Stimulated activated CD8-positive, alpha-beta memory T cell treated with anti-CD3 and anti-CD28 coated beads, Interleukin-7, amount 100 ng/mL, for 4 hours (primary cell): ENCODE results near the gene SYNM.
"Not testable (repeated sequence)": the region's sequence is repeated elsewhere in the genome, so short reads cannot be mapped to it uniquely, and the experiment has no call there.

Experiments used
- DNase-seq, 2 donors: peaks; one replicate each; pipeline ENCODE4 v3.0.0-alpha.2; 2020; ENCODE audit warnings: low read depth in 2 of 2

SYNM gene

GRCh38 chr15:99105514-99106341 lies 848 bp downstream of the SYNM start:
- DNase-seq, result peak in 1 of 2 donors; percentile 5

- no peak for DNase-seq
Observed at GRCh38 chr15:99106417-99107220, 1.7 kb downstream of the SYNM start.

DNA sequence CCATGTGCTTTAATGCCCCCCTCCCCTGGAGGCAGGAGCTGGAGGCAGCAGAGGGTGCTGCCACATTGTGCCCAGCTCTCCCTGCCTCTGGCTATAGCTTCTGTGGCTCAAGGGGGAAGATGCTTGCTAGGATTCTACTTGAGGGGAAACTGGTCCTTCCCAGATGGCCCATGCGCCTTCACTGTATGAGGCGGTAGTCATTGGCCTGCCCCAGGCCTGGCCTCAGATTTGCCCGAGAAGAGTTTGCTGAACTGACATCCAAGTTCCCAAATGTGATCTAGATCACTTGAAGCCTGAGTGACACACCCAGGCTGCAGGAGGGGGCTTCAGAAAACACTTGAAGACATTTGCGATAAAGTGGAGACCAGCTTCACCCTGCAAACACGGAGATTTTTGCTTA lies 4.1 kb downstream of the SYNM start:
- no peak for DNase-seq

DNA sequence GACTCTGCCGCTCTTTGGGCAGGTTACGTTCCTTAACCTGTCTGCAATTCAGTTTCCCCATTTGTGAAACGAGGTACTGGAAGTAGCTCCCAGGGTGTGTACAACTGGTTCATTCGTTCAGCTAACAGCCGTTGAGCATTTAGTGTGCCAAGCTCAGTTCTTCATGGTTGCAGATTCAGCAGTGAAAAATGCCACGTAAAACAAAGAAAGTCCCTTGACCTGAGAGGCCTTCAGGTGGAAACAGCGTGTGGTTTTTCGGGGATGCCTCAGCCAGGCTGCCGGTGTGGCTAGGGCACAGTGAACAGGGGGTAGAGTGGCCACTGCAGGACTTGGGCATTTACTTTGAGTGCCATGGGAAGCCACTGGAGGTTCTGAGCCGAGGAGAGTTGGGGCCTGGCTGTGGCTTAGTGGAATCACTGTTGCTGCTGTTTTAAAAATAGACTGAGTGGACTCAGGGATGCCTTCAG lies 4.7 kb downstream of the SYNM start:
- DNase-seq, result no peak

- DNase-seq, result no peak
Observed at GRCh38 chr15:99110093-99110492, 5.2 kb downstream of the SYNM start.

GRCh38 chr15:99110581-99111320 lies 5.9 kb downstream of the SYNM start:
- DNase-seq, result no peak

- not testable (repeated sequence) for DNase-seq
Observed at GRCh38 chr15:99111641-99112040, 6.8 kb downstream of the SYNM start.

- DNase-seq, result no peak
Observed at GRCh38 chr15:99113547-99114271, 8.8 kb downstream of the SYNM start.

GRCh38 chr15:99114511-99115299 lies 9.8 kb downstream of the SYNM start:
- no peak for DNase-seq

GRCh38 chr15:99115300-99116215 lies 10.7 kb downstream of the SYNM start:
- no peak for DNase-seq

DNA sequence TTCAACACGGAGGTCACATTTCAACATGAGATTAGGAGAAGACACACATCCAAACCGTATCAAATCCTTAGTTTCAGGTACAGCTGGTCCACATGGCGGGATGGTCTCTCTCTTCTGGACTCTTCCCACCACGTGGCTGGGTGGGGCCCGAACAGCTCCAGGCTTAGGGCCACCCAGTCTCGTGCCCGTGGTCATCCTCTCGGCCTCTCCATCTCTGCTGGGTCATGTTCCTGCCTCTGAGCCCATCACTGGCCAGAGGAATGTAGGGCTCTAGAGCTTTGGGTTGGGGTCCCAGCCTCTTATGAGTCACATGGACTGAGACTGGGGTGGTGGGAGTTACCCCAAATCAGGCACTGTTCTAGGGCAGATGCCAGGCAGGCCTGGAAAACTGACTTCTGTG lies 12.2 kb downstream of the SYNM start:
- DNase-seq, result no peak

GRCh38 chr15:99117563-99118257 lies 12.8 kb downstream of the SYNM start:
- DNase-seq, result no peak

DNA sequence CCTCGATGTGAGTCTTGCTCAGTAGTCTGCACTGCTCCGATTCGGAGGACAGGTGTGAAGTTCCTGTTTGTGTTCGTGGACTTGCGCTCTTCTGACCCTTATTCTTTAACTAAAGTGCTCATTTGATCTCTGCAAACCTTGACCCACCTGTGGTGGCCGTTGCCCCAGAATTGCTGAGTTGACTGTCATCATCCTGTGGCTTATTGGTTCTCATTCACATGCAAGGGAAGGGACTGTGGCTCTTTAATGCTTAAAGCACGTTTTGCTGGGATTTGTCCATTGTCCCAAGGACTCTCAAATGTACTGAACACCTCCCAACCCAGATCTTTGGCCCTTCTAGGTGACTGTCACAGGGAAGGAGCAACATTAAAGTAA lies 13.4 kb downstream of the SYNM start:
- DNase-seq, result no peak

GRCh38 chr15:99118801-99119546 lies 14.1 kb downstream of the SYNM start:
- DNase-seq, result no peak

DNA sequence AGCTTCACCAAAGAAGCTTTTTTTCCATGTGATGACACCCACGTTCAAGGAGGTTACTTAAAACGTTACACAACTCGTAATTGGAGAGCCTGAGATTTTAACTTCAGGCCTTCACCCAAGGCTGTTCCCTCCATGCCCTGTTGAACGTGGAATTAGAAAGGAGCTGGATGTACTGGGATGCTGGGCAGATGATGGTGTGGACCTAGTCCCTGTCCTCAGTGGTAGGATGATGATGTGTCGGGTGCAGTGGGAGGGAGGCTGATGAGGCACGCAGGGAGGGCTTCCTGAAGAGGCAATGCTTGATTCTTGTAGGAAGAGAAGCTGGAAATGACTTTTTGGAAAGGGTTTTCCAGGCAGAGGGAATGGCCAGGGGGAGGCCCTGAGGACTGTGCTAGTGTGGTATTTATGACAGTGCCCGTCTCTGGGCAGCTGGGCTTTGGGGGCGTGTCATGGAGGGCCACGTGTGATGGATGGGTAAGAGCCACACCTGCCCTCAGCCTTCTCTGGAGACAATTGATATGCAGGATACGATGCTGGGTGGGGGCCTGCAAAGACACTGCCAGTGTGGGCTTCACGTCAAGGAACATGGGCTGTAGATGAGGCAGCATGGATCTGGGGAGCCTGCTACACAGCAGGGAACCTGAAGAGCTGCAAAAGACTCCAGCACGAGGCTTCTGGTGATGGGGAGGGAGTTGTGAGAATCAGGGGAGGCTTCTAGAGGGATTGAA lies 15.3 kb downstream of the SYNM start:
- no peak for DNase-seq

- no peak for DNase-seq
Observed at GRCh38 chr15:99121207-99121606, 16.3 kb downstream of the SYNM start.

DNA sequence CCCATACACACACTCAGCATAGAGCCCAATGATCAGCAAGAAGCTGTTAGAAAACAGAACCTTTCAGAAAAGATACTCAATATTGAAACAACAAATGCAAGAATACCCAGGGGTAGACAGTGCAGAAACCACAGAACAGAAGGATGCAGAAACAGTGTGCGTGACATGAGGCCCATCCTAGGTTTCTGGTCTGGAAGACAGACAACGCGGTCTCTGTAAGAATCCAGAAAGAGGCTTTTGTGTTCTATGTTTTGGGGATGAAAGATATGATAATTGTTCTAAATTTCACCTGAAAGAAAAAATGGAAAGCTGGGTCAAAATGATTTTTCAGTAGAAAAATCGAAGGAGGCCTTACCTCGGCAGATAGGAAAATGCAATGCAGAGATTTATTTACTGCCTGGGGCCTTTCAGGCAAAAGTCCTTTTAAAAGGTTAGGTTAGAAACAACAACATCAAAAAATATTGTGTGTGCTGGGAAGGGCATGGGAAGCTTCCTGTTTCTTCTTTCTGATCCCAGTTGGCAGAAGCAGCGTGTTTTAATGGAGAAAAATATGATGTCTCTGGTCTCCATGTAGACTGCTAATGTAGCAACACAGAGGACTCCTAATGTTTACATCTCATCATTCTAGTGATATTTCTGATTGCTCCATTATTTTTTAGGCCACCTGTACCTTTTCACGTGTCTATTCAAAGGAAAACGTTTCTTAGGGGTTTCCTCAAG lies 17.0 kb downstream of the SYNM start:
- no peak for DNase-seq
